GM18526 (cell line): ENCODE measurements around the gene SF3A1.

Experiments
- POLR2A ChIP-seq: IDR thresholded peaks from 3 replicates; pipeline ENCODE4 v1.6.1; 2011; ENCODE audit not compliant: insufficient read length; ENCODE audit errors: extremely low read depth

SF3A1 gene

GRCh38 chr22:30370641-30371230 lies 14.0 kb upstream of the SF3A1 start:
- no peak for TF ChIP-seq POLR2A

GRCh38 chr22:30368420-30368819 lies 11.7 kb upstream of the SF3A1 start:
- no peak for TF ChIP-seq POLR2A

GRCh38 chr22:30365891-30366290 lies 9.2 kb upstream of the SF3A1 start:
- TF ChIP-seq POLR2A, result no peak

GRCh38 chr22:30362651-30363281 lies 6.1 kb upstream of the SF3A1 start:
- TF ChIP-seq POLR2A, result no peak

- no peak for TF ChIP-seq POLR2A
Measured at GRCh38 chr22:30361916-30362650, 5.4 kb upstream of the SF3A1 start.

GRCh38 chr22:30358541-30358940 lies 1.8 kb upstream of the SF3A1 start:
- no peak for TF ChIP-seq POLR2A

- no peak for TF ChIP-seq POLR2A
Measured at GRCh38 chr22:30357650-30358215, 1.0 kb upstream of the SF3A1 start.

GRCh38 chr22:30357236-30357570 lies 509 bp upstream of the SF3A1 start:
- TF ChIP-seq POLR2A, result no peak

GRCh38 chr22:30354644-30355043 lies 2.0 kb downstream of the SF3A1 start:
- no peak for TF ChIP-seq POLR2A

GRCh38 chr22:30351226-30351625 lies 5.5 kb downstream of the SF3A1 start:
- TF ChIP-seq POLR2A, result no peak

- TF ChIP-seq POLR2A, result no peak
Measured at GRCh38 chr22:30348809-30349208, 7.9 kb downstream of the SF3A1 start.

GRCh38 chr22:30348404-30348803 lies 8.3 kb downstream of the SF3A1 start:
- TF ChIP-seq POLR2A, result no peak

- no peak for TF ChIP-seq POLR2A
Measured at GRCh38 chr22:30347255-30347892, 9.3 kb downstream of the SF3A1 start.

- no peak for TF ChIP-seq POLR2A
Measured at GRCh38 chr22:30344447-30345200, 12.1 kb downstream of the SF3A1 start.
